Effector memory CD4-positive, alpha-beta T cell (primary cell): ENCODE data around the gene NPR1.
"Not testable (repeated sequence)": the region's sequence is repeated elsewhere in the genome, so short reads cannot be mapped to it uniquely, and the experiment has no call there.

Source experiments
- DNase-seq, 3 donors: peaks; one replicate each; pipeline ENCODE4 v3.0.0-alpha.2; 2020
- H3K27ac ChIP-seq: 2 replicates; pipeline ENCODE4 v1.7.0; 2013; ENCODE audit warnings: mild to moderate bottlenecking, low read length, moderate library complexity; ENCODE audit not compliant: insufficient read depth, poor library complexity, severe bottlenecking
- H3K27me3 ChIP-seq: replicated peaks from 2 replicates; pipeline ENCODE4 v1.7.0; 2013; ENCODE audit warnings: mild to moderate bottlenecking, low read length; ENCODE audit not compliant: insufficient read depth, control insufficient read depth, poor library complexity, severe bottlenecking
- H3K36me3 ChIP-seq: 2 replicates; pipeline ENCODE4 v1.7.0; 2013; ENCODE audit warnings: mild to moderate bottlenecking, low read length, moderate library complexity; ENCODE audit not compliant: control insufficient read depth, insufficient read depth
- H3K4me1 ChIP-seq: 2 replicates; pipeline ENCODE4 v1.7.0; 2013; ENCODE audit warnings: low read length, mild to moderate bottlenecking; ENCODE audit not compliant: control insufficient read depth, insufficient read depth, poor library complexity, severe bottlenecking
- H3K4me3 ChIP-seq: 2 replicates; pipeline ENCODE4 v1.7.0; 2013; ENCODE audit warnings: low read length, low read depth, mild to moderate bottlenecking; ENCODE audit not compliant: insufficient read depth, poor library complexity, severe bottlenecking
- H3K9me3 ChIP-seq: 2 replicates; pipeline ENCODE4 v1.7.0; 2013; ENCODE audit warnings: mild to moderate bottlenecking, low read length, moderate library complexity; ENCODE audit not compliant: control insufficient read depth

NPR1 gene

DNA sequence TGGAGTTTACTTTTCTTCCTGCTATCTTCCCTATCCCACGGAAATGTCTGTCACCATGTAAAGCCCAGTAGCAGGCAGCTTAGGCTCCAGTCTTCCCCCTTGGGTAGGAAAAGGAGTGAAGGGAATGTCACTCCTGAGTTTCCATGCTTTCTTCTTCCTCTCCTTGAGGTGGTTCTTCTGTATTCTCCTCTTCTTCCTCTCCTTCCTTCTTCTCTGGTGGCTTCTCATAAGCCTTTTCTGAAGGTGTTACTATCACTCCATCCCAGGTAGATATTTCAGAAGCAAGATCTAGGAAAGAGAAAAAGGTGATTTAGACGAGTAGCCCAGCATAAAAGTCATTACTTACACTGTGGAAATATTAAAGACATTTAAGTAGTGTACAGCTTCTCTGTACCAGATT lies 16.2 kb upstream of the NPR1 start:
- H3K4me3 ChIP-seq = no peak overlapping the region
- H3K27me3 ChIP-seq = no peaks in the 10 kb centered on the region
- DNase-seq = no peak
- peaks cover 11% of the 10 kb centered on the region for H3K4me1 ChIP-seq
- peaks cover 63% of the 10 kb centered on the region for H3K36me3 ChIP-seq
- H3K27ac ChIP-seq = no peak overlapping the region
- no peaks in the 10 kb centered on the region for H3K9me3 ChIP-seq

DNA sequence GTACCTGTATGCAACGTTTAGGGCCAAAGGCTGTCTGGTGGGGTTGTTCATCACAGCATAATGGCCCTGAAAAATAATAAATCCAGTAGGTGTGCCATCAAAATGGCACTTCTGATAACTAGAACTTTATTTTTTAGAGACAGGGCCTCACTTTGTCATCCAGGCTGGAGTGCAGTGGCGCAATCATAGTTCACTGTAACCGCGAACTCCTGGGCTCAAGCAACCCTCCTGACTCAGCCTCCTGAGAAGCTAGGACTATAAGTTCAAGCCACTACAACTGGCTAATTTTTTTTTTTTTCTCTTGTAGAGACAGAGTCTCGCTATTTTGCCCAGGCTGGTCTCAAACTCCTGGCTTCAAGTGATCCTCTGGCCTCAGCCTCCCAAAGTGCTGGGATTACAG lies 15.3 kb upstream of the NPR1 start:
- DNase-seq = no peak
- Histone ChIP-seq H3K27me3 (no peaks in the 10 kb centered on the region), H3K4me3 (no peak overlapping the region), H3K36me3 (peaks cover 72% of the 10 kb centered on the region), H3K9me3 (no peaks in the 10 kb centered on the region), H3K4me1 (peaks cover 11% of the 10 kb centered on the region), H3K27ac (no peak overlapping the region)

DNA sequence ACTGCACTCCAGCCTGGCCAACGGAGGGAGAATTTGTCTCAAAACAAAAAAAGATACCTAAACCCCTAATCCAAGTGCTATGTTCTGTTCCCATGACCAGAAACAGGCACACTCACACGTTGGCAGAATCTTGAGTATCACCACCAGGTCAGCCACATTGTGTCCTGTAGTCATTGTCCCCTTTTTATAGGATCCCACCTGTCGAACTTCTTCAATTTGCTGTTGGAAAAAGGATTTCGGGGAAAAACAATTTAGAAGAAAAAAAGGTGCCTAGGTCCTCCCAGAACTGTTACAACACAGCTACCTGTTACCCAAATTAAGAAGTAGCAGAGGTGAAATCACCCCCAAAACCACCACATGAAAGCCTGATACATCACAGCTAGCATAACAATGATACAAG lies 11.0 kb upstream of the NPR1 start:
- no peak overlapping the region for H3K4me3 ChIP-seq
- peaks cover 70% of the 10 kb centered on the region for H3K36me3 ChIP-seq
- H3K27me3 ChIP-seq = no peaks in the 10 kb centered on the region

DNA sequence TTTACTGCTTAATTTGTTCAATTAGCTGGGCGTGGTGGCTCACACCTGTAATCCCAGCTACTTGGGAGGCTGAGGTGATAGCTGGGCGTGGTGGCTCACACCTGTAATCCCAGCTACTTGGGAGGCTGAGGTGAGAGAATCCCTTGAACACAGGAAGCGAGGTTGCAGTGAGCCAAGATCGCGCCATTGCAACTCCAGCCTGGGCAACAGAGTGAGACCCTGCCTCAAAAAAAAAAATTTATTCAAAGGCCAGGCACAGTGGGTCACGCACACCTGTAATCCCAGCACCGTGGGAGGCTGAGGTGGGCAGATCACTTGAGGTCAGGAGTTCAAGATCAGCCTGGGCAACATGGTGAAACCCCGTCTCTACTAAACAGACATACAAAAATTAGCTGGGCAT lies 9.8 kb upstream of the NPR1 start:
- H3K4me3 ChIP-seq, H3K27me3 ChIP-seq, H3K27ac ChIP-seq, H3K9me3 ChIP-seq, DNase-seq: not testable (repeated sequence)
- Histone ChIP-seq H3K4me1 (peaks cover 12% of the 10 kb centered on the region), H3K36me3 (peaks cover 58% of the 10 kb centered on the region)

More for the DNA sequence above, 11.0 kb upstream of the NPR1 start:
- no peak overlapping the region for H3K27ac ChIP-seq
- no peak for DNase-seq
- H3K9me3 ChIP-seq = no peaks in the 10 kb centered on the region
- peaks cover 12% of the 10 kb centered on the region for H3K4me1 ChIP-seq

DNA sequence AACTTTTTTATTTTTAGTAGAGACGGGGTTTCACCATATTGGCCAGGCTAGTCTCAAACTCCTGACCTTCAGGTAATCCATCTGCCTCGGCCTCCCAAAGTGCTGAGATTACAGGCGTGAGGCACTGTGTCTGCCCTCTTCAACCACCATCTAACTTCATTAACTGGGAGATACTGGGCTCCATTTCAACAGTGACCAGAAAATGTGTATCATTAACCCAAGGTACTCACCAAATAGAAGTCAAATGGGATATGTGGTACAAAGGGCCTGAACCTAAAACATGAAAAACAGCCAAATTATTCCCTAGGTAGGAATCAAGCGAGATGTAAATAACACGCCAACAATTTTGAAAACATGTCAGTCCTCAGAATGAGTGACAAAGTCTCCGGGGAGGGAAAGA lies 8.9 kb upstream of the NPR1 start:
- Histone ChIP-seq H3K9me3 (no peaks in the 10 kb centered on the region), H3K4me3 (peak overlapping the region; percentile 66), H3K36me3 (peaks cover 49% of the 10 kb centered on the region), H3K27ac (peak overlapping the region; percentile 90), H3K27me3 (no peaks in the 10 kb centered on the region), H3K4me1 (peaks cover 12% of the 10 kb centered on the region)
- no peak for DNase-seq

DNA sequence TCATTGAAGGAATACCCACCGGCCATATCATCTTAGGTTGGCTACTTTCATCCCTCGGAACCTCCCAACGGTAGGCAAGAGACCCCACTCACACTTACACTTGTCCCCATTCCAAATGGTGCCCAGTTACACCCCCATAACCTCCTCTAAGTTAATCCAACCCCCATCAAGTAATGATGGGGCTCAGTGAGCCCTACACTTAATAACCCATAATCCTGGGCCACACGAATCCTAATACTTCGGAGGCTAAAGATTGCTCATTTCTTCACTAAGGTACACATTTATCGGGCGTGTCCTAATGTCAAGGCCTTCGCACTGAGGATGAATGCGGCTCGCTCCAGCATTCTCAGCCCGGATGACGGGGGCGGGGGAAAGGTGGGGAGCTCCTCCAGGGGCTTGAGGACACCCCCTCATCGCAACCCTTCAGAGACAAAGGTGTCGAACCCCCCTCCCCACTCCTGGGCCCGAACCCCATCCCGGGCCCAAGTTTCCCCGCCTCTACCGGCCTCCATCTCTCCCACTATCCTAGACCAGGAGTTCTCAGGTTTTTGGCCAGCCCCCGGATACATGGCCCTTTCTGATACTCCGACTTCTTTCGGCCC lies 8.1 kb upstream of the NPR1 start:
- H3K27me3 ChIP-seq = no peaks in the 10 kb centered on the region
- H3K36me3 ChIP-seq = peaks cover 42% of the 10 kb centered on the region
- peak overlapping the region; percentile 66 for H3K4me3 ChIP-seq
- H3K4me1 ChIP-seq = peaks cover 12% of the 10 kb centered on the region
- peak overlapping the region; percentile 90 for H3K27ac ChIP-seq
- DNase-seq = peak in 1 of 3 donors; percentile 3
- no peaks in the 10 kb centered on the region for H3K9me3 ChIP-seq

DNA sequence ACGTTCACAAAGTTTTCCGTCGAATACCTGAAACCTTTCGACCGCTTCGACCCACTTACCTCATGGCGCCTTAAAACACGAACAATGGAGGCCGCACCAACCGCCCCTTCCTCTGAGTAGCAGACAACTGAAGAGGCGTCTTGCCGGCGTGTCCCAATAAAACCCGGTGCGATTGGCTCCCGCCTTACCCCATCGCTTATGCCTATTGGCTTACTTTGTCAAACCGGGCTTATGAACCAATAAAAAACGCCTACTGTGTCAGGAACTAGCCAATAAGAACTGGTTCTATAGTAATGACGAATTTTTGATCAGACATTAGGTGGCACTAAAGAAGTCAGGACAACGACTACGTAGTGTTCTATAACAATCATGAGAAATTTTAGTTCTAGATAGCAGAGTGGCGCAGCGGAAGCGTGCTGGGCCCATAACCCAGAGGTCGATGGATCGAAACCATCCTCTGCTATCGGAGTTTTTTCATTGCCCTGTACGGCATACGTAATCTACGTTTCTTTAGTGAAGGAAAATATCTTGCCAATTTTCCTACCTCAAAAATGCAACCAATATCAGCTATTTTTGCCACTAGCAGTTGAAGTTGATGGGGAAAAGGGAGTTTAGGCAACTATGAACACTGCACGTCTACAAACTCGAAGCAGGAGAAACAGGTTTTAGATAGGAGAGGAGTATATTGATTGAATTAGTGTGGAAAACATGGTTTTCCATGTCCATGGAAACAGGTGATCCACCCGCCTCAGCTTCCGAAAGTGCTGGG lies 7.4 kb upstream of the NPR1 start, which contains the start of gene ILF2:
Gene ILF2 (minus strand): TSS at position 135 of the 769 bp plus-strand sequence. CDS start 71 bp downstream, at position 64.
- H3K4me3 ChIP-seq = peak within 1 kb of the TSS; percentile 66
- no peaks in the 10 kb centered on the region for H3K27me3 ChIP-seq
- peaks cover 12% of the 10 kb centered on the region for H3K4me1 ChIP-seq
- H3K36me3 ChIP-seq = peaks cover 35% of the 10 kb centered on the region
- DNase-seq = peak; percentile 96 to 97 (median 97)
- H3K27ac ChIP-seq = peak within 1 kb of the TSS; percentile 90
- no peaks in the 10 kb centered on the region for H3K9me3 ChIP-seq

DNA sequence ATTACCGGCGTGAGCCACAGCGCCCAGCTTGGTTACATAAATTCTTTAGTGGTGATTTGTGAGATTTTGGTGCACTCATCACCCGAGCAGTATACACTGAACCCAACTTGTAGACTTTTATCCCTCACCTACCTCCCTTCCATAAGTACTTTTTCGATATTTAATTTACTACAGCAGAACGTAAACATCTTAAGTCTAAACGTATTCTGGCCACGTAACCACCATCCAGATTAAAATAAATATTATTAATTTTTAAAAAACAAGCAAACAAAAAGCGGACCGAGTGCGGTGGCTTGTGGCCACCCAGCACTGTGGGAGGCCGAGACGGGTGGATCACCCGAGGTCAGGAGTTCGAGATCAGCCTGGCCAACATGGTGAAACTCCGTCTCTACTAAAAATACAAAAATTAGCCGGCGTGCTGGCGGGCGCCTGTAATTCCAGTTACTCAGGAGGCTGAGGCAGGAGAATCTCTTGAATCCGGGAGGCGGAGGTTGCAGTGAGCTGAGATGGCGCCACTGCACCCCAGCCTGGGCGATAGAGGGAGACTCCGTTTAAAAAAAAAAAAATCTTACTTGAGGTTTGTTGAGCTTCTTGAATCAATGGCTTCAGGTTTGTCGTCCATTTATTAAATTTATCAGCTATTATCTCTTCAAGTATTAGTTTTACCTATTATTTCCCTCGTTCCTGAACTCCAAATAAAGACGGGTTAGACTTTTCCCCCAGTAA lies 6.7 kb upstream of the NPR1 start:
- H3K4me3 ChIP-seq = peak overlapping the region; percentile 44
- peak; percentile 6 to 33 (median 20) for DNase-seq
- H3K9me3 ChIP-seq = not testable (repeated sequence)

DNA sequence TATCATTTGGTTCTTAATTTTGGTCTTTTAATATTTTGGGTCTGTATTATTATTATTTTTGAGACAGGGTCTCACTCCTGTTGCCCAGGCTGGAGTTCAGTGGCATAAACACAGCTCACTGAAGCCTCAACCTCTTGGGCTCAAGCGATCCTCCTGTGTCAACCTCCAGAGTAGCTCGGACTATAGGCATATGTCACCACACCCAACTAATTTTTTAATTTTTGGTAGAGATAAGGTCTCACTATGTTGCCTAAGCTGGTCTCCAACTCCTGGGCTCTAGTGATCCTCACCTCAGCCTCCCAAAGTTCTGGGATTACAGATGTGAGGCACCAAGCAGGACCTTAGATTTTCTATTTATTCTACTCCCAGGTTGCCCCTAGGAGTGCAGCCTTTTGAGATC lies 5.0 kb upstream of the NPR1 start:
- H3K9me3 ChIP-seq = no peaks in the 10 kb centered on the region
- peaks cover 10% of the 10 kb centered on the region for H3K36me3 ChIP-seq

More for the DNA sequence above, 6.7 kb upstream of the NPR1 start:
- Histone ChIP-seq H3K36me3 (peaks cover 27% of the 10 kb centered on the region), H3K27ac (peak overlapping the region; percentile 69), H3K4me1 (peaks cover 12% of the 10 kb centered on the region)
- not testable (repeated sequence) for H3K27me3 ChIP-seq

More for the DNA sequence above, 5.0 kb upstream of the NPR1 start:
- Histone ChIP-seq H3K27me3 (peaks cover 14% of the 10 kb centered on the region), H3K4me1 (peaks cover 24% of the 10 kb centered on the region), H3K27ac (no peak overlapping the region), H3K4me3 (no peak overlapping the region)
- no peak for DNase-seq
